Bronchial epithelial cell (primary cell): ENCODE data around the gene CTTNBP2. TPM values are rescaled to one million over a fixed set of nuclear protein-coding genes. Genes with fewer than 3 reads are reported as not detected.

Source experiments
- DNase-seq: peaks from one replicate; pipeline ENCODE4 v3.0.0-alpha.2; 2010; ENCODE audit warnings: low read depth
- FAIRE-seq: peaks from 2 replicates; lab custom pipeline; 2011; peaks lifted over from hg19 to GRCh38; lab: Jason Lieb, UNC
- H3K27me3 ChIP-seq: 2 replicates; pipeline ENCODE4 v1.5.1; 2011; ENCODE audit warnings: low read length; ENCODE audit not compliant: control insufficient read depth, insufficient read depth
- H3K36me3 ChIP-seq: 2 replicates; pipeline ENCODE4 v1.5.1; 2011; ENCODE audit warnings: low read length; ENCODE audit not compliant: control insufficient read depth, insufficient read depth
- H3K4me3 ChIP-seq: 2 replicates; pipeline ENCODE4 v1.5.1; 2011; ENCODE audit warnings: mild to moderate bottlenecking, low read depth, low read length, control low read depth
- total RNA-seq: library from RNA; depleted of rRNA; stranded (reverse); fragments of >200 nt; gene quantifications from 2 replicates; pipeline ENCODE4 v1.2.1, GENCODE V29; 2014
- TF ChIP-seq, protein P1 (sequence below): IDR thresholded peaks from 2 replicates; pipeline ENCODE4 v1.5.1; 2011; ENCODE audit warnings: mild to moderate bottlenecking, moderate library complexity, low read length, control low read depth, inconsistent platforms; ENCODE audit not compliant: insufficient read depth, severe bottlenecking

CTTNBP2 gene
- total RNA-seq, 1 donor from 2014 or later = 0.26 TPM

DNA sequence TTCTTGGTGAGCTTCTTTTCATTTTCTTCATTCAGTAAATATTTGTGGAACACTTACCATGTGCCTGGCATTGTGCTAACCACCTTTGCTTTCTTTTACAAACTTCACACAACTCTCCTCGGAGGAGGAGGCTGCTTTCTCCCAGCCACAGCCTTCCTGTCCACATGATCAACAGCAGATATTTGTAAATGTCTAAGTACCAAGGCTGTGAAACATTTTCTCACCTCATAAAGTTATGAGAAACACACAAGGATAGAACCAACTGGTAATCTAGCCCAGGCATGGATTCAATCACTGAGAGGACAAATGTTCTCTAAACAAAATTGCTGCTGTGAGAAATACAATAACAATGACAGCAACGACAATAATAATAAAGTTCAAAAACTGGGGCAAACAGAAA lies 3.9 kb downstream of the CTTNBP2 start:
- DNase-seq = no peak
- TF ChIP-seq, protein P1, sequence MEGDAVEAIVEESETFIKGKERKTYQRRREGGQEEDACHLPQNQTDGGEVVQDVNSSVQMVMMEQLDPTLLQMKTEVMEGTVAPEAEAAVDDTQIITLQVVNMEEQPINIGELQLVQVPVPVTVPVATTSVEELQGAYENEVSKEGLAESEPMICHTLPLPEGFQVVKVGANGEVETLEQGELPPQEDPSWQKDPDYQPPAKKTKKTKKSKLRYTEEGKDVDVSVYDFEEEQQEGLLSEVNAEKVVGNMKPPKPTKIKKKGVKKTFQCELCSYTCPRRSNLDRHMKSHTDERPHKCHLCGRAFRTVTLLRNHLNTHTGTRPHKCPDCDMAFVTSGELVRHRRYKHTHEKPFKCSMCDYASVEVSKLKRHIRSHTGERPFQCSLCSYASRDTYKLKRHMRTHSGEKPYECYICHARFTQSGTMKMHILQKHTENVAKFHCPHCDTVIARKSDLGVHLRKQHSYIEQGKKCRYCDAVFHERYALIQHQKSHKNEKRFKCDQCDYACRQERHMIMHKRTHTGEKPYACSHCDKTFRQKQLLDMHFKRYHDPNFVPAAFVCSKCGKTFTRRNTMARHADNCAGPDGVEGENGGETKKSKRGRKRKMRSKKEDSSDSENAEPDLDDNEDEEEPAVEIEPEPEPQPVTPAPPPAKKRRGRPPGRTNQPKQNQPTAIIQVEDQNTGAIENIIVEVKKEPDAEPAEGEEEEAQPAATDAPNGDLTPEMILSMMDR = no peak
- Histone ChIP-seq H3K4me3 (no peak overlapping the region), H3K36me3 (no peaks in the 10 kb centered on the region), H3K27me3 (no peaks in the 10 kb centered on the region)
- FAIRE-seq = no peak

DNA sequence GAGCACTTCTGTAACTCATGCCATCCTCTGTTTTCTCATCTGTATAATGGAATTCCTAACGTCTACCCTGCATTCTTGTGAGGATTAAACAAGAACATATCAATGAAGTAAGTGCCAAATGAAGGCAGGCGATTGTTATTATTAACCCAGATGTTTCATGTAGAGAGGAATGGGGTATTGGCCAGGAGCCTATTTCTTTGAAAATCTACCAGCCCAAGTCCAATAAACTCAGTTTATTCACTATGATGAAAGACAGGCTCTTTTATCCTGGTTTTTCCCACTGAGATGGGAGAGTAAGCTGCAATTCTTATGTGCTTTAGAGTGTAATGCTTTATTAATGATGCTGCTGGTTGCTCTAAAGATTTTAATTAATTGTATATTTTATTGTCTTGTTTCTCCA lies 9.6 kb downstream of the CTTNBP2 start:
- no peak overlapping the region for H3K4me3 ChIP-seq
- H3K27me3 ChIP-seq = no peaks in the 10 kb centered on the region
- H3K36me3 ChIP-seq = no peaks in the 10 kb centered on the region
- TF ChIP-seq, protein P1 = no peak
- DNase-seq = no peak
- no peak for FAIRE-seq

DNA sequence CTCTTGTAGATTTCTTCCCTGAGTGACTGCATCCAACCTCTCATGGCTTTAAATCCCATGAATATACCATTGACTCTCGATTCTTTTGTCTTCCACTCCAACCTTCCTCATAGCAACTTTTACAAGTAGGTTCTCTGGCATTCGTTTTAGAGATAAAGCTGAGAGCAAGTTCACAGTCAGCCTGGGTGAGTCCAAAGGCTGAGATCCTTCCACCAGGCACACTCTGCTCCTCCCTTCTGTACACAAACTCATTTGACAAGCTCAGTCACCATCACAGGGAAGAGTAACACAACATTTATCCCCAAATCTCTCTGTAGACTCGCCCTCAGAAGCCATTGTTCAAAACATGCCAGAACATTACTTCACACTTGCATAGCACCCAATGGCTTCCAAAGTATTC lies 10.9 kb downstream of the CTTNBP2 start:
- no peak overlapping the region for H3K4me3 ChIP-seq
- DNase-seq (no peak), FAIRE-seq (no peak)
- H3K27me3 ChIP-seq = no peaks in the 10 kb centered on the region
- H3K36me3 ChIP-seq = no peaks in the 10 kb centered on the region
- TF ChIP-seq, protein P1 = no peak

DNA sequence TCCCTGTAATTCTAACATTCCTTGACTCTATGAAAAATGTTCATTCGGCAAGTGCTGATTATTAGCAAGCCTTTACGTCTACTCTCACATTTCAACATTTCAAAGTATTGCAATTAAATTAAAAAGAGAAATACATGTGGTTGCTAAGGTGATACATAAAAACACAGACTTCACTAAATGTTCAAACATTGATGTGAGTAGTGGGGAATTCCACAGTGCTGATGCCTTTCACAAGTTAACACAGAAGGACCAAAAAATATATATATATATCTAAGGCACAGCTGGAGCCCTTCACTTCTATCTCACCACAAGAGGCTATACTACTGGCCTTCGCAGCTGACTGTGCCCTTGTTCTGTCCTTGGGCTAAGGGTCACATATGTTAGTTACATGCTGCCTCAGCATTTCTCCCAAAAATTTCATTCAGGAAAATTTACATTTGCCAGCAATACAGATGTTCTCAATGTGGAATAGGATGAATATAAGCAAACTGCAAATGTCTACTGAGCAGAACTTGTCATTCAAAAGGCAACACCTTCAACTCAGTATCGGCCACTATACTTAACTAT lies 13.9 kb downstream of the CTTNBP2 start:
- TF ChIP-seq, protein P1 = no peak
- no peak for FAIRE-seq
- H3K4me3 ChIP-seq = no peak overlapping the region
- no peaks in the 10 kb centered on the region for H3K27me3 ChIP-seq
- DNase-seq = peak; percentile 57
- H3K36me3 ChIP-seq = no peaks in the 10 kb centered on the region

DNA sequence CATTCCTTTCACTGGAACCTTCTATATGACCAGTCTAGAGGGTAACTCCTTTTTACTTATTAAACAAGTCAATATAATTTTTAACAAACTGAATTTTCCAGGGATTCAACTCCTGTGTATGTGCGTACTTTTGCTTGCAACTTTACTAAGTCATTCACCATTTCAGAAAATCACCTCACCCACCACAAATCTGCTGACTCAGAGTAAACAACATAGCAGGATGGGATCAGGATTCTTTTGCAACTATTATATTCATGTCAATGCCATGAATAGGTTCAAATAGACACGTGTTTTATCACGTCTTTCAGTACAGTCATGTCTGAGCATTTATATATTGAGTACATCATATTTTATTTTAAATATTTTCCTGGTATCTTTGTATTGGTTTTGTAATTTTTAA lies 14.5 kb downstream of the CTTNBP2 start:
- TF ChIP-seq, protein P1 = no peak
- no peaks in the 10 kb centered on the region for H3K27me3 ChIP-seq
- no peak for FAIRE-seq
- no peak overlapping the region for H3K4me3 ChIP-seq
- no peaks in the 10 kb centered on the region for H3K36me3 ChIP-seq
- peak; percentile 98 for DNase-seq

DNA sequence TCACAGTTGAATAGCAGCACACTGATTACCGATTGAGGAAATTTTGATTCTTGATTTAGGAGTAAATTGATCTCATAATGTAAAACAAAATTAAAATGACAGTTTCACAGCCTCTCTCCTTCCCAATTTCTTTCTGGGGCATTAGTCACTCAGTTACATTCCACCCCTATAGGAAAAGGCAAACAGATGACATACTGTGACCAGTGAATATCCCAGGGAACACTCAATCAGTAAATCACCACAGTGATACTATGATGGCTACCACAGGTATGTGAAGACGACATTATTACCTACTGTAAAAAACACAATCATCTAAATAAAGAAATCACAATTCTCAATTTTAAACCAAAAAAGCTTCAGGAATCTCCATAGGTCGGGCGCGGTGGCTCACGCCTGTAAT lies 15.5 kb downstream of the CTTNBP2 start:
- H3K27me3 ChIP-seq = no peaks in the 10 kb centered on the region
- FAIRE-seq (no peak), DNase-seq (peak; percentile 67)
- no peak overlapping the region for H3K4me3 ChIP-seq
- TF ChIP-seq, protein P1 = no peak
- H3K36me3 ChIP-seq = no peaks in the 10 kb centered on the region
